ENCODE measurements around the gene TAF11L10. TPM values are rescaled to one million over a fixed set of nuclear protein-coding genes. Genes with fewer than 3 reads are reported as not detected.
"Not testable (repeated sequence)": the region's sequence is repeated elsewhere in the genome, so short reads cannot be mapped to it uniquely, and the experiment has no call there.

The TAF11L10 gene
- total and polyA plus RNA-seq, 12 donors = not detected

DNA sequence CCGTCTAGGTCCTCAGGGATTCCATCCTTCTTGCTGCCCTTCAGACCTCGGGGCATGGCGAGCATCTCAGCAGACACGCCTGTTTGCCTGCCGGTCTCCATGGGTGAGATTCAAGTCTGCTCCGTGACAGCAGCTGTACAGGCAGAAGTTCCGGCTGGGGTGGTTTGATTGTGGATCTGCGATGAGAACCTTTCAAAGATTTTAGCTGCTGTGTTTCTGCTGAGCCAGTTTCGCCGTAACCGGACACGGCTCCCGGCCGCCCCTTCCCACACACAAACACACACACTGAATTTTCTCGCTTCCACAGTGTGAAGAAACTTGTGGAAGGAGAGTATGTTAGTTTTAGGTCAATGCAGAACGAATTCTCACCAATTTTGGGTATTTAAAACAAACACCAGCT lies 12.0 kb downstream of the TAF11L10 start, which contains the start of gene TAF11L7:
TAF11L7 (minus strand) TSS at position 101 of the 400 bp plus-strand sequence.
- H3K4me3 ChIP-seq; ATAC-seq; intact Hi-C loops (cut with DNase I); H3K36me3 ChIP-seq; H3K4me1 ChIP-seq; H3K27me3 ChIP-seq; H3K27ac ChIP-seq; DNase-seq; H3K9me3 ChIP-seq: not testable (repeated sequence)
- WGBS, 2 donors = no CpG with 5 or more reads among the region's 16 CpGs

Other genes starting within 250 kb of the TAF11L10 start
- gene TAF11L2, start 99.6 kb downstream of the TAF11L10 start, total RNA-seq = not detected
- gene TAF11L2, start 99.6 kb downstream of the TAF11L10 start, polyA plus RNA-seq = not detected
- gene TAF11L3, start 79.5 kb downstream of the TAF11L10 start, total RNA-seq = not detected
- gene TAF11L3, start 79.5 kb downstream of the TAF11L10 start, polyA plus RNA-seq = not detected
- not detected for gene TAF11L4, start 76.0 kb downstream of the TAF11L10 start, total RNA-seq
- gene TAF11L4, start 76.0 kb downstream of the TAF11L10 start, polyA plus RNA-seq = not detected
- not detected for gene TAF11L5, start 72.6 kb downstream of the TAF11L10 start, total RNA-seq
- not detected for gene TAF11L5, start 72.6 kb downstream of the TAF11L10 start, polyA plus RNA-seq
- not detected for gene TAF11L6, start 69.2 kb downstream of the TAF11L10 start, total RNA-seq
- gene TAF11L6, start 69.2 kb downstream of the TAF11L10 start, polyA plus RNA-seq = not detected
- gene TAF11L7, start 12.1 kb downstream of the TAF11L10 start, total RNA-seq = not detected
- gene TAF11L7, start 12.1 kb downstream of the TAF11L10 start, polyA plus RNA-seq = not detected
- not detected for gene TAF11L8, start 6.9 kb downstream of the TAF11L10 start, total RNA-seq
- not detected for gene TAF11L8, start 6.9 kb downstream of the TAF11L10 start, polyA plus RNA-seq
- not detected for gene TAF11L9, start 3.4 kb downstream of the TAF11L10 start, total RNA-seq
- not detected for gene TAF11L9, start 3.4 kb downstream of the TAF11L10 start, polyA plus RNA-seq
- gene TAF11L11, start 6.4 kb upstream of the TAF11L10 start, total RNA-seq = not detected
- gene TAF11L11, start 6.4 kb upstream of the TAF11L10 start, polyA plus RNA-seq = not detected
- gene TAF11L12, start 12.6 kb upstream of the TAF11L10 start, total RNA-seq = not detected
- gene TAF11L12, start 12.6 kb upstream of the TAF11L10 start, polyA plus RNA-seq = not detected
- not detected for gene TAF11L13, start 34.3 kb upstream of the TAF11L10 start, total RNA-seq
- not detected for gene TAF11L13, start 34.3 kb upstream of the TAF11L10 start, polyA plus RNA-seq
- not detected for gene TAF11L14, start 36.6 kb upstream of the TAF11L10 start, total RNA-seq
- not detected for gene TAF11L14, start 36.6 kb upstream of the TAF11L10 start, polyA plus RNA-seq